GM12878 (cell line): ENCODE measurements around the gene CNR2.

ENCODE experiments used
- EZH2 ChIP-seq: IDR thresholded peaks from 2 replicates; pipeline ENCODE4 v1.6.1; 2012; ENCODE audit warnings: low read depth, mild to moderate bottlenecking, control low read depth, inconsistent platforms, low read length, borderline replicate concordance; ENCODE audit not compliant: control insufficient read depth
- POLR2A ChIP-seq: IDR thresholded peaks from 2 replicates; pipeline ENCODE4 v1.6.1; 2011; ENCODE audit warnings: low read depth, mild to moderate bottlenecking, low read length
- RB1 ChIP-seq: fragments of 450-650 bp; formaldehyde crosslinking; IDR thresholded peaks from 2 replicates; pipeline ENCODE4 v1.6.1; 2017; ENCODE audit warnings: mild to moderate bottlenecking, borderline replicate concordance
- TAF1 ChIP-seq: IDR thresholded peaks from 2 replicates; pipeline ENCODE4 v1.6.1; 2011; ENCODE audit warnings: mild to moderate bottlenecking, low read depth, low read length, borderline replicate concordance
- TCF12 ChIP-seq: IDR thresholded peaks from 2 replicates; pipeline ENCODE4 v1.6.1; 2011; ENCODE audit warnings: low read depth, mild to moderate bottlenecking, low read length
- YY1 ChIP-seq: IDR thresholded peaks from 2 replicates; pipeline ENCODE4 v1.6.1; 2011; ENCODE audit warnings: low read depth, mild to moderate bottlenecking, low read length

GRCh38 chr1:23910553-23911246 lies 2.5 kb downstream of the CNR2 start:
- TF ChIP-seq TCF12 (no peak), EZH2 (no peak), POLR2A (peak; percentile 84), TAF1 (0 out of 2 replicates have a peak, but pooled peaks have one; percentile 33), RB1 (no peak), YY1 (no peak; the same call in 1 of the 2 replicates)
